ENCODE data around the gene HOXA13.

The HOXA13 gene

DNA sequence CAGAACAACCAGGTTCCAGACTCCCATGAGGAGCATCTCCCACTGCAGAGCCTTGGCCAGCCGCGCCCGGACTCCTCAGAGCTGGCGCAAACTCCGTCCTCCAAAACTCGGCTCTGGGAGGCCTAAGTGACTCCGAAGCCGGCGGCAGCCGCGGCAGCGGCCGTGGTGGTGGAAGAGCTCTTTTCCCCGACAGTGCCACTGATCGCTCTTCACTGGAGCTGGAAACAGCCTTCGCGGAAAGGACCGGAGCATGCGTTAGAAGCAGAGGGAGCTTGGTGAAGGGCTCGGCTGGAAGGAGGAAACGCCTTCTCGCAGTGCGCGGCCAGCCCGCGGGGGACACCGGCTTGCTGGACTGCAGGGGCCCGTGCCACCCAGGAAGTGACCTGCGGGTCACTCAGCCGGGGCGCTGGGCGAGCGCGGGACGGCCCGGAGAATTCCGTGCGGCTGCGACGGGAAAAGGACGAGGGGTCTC, 5.0 kb upstream of the HOXA13 start:
- no peak for DNase-seq (ENCODE audit: low read depth)
- no peak overlapping the region for H3K4me3 ChIP-seq (ENCODE audit: low read depth, low read length)
- TF ChIP-seq, protein P1, sequence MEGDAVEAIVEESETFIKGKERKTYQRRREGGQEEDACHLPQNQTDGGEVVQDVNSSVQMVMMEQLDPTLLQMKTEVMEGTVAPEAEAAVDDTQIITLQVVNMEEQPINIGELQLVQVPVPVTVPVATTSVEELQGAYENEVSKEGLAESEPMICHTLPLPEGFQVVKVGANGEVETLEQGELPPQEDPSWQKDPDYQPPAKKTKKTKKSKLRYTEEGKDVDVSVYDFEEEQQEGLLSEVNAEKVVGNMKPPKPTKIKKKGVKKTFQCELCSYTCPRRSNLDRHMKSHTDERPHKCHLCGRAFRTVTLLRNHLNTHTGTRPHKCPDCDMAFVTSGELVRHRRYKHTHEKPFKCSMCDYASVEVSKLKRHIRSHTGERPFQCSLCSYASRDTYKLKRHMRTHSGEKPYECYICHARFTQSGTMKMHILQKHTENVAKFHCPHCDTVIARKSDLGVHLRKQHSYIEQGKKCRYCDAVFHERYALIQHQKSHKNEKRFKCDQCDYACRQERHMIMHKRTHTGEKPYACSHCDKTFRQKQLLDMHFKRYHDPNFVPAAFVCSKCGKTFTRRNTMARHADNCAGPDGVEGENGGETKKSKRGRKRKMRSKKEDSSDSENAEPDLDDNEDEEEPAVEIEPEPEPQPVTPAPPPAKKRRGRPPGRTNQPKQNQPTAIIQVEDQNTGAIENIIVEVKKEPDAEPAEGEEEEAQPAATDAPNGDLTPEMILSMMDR (IDR thresholded peaks at IDR 0.05; ENCODE audit: low read depth, low read length, missing control alignments), result no peak

DNA sequence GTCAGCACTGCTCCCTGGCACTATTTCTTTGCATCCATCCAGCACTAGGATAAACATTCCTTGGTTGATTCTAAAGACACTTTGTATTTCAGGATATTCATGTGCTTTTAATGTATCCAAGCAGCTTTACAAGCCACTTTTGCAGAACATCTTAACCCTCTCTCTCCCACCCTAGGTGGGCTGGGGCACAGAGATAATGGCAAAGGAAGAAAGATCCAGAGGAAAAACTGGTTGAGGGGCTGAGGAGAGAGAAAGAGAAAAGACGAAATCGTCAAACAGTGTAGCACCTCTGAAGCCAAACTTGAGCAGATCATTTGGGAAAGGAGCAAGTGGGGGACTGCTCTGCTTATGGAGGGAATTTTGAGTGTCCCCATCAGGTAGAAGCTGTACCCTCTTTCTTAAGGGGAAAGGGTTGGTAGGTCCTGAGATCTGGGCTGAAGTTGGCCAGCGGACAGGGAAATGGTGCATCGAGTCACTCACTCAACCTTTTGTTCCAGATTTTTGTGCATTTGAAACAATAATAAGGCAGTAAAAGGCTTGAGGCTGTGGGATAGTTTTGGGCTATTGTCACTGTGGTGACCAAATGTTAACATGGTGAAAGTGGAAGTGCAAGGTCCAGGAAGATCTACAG, 4.2 kb upstream of the HOXA13 start:
- H3K4me3 ChIP-seq (ENCODE audit: low read depth, low read length), result no peak overlapping the region
- no peak for DNase-seq (ENCODE audit: low read depth)
- TF ChIP-seq, protein P1 (IDR thresholded peaks at IDR 0.05; ENCODE audit: low read depth, low read length, missing control alignments), result no peak

DNA sequence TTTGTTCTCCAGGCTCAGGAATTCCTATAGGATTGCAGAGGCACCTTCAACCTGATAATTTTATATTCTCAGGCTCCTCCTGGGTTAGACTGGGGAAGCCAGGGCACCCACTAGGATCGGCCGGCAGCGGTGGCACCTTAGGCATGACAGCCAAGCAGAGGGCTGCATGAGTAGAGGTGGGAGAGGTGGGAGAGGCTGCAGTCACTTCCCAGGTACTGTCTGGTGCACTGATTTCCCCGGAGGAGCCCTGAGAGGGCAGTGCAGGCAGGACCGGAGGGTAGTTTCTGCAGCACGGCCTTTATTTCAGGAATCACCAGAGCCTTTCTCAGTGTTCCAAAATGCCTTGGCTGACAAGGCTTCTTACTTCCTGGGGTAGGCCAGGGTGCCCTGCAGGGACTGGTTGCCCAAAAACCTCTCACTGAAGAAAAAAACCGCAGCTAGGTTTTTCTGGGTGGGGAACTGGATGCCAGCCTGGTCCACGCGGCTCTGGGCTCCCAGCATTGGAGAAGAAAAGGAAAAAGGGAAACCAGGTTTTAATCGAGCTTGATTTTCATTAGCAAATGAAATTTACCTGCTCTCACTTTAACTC, 3.6 kb upstream of the HOXA13 start:
- TF ChIP-seq, protein P1 (IDR thresholded peaks at IDR 0.05; ENCODE audit: low read depth, low read length, missing control alignments), result no peak
- no peak overlapping the region for H3K4me3 ChIP-seq (ENCODE audit: low read depth, low read length)
- no peak for DNase-seq (ENCODE audit: low read depth)

DNA sequence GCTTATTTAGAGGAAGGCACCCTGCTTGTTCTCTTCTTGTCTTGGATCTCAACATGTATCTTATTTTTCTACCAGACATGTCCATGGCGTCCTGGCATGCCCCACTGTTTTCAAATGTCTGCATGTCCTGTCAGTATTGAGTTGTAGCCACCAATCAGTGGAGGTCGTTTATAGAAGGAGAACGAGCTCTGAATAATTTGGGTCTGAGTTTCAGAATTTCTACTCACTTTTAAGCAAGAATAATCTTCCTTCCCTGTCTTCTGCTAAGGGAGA, 2.9 kb upstream of the HOXA13 start:
- DNase-seq (ENCODE audit: low read depth), result no peak
- TF ChIP-seq, protein P1 (IDR thresholded peaks at IDR 0.05; ENCODE audit: low read depth, low read length, missing control alignments), result no peak
- no peak overlapping the region for H3K4me3 ChIP-seq (ENCODE audit: low read depth, low read length)

DNA sequence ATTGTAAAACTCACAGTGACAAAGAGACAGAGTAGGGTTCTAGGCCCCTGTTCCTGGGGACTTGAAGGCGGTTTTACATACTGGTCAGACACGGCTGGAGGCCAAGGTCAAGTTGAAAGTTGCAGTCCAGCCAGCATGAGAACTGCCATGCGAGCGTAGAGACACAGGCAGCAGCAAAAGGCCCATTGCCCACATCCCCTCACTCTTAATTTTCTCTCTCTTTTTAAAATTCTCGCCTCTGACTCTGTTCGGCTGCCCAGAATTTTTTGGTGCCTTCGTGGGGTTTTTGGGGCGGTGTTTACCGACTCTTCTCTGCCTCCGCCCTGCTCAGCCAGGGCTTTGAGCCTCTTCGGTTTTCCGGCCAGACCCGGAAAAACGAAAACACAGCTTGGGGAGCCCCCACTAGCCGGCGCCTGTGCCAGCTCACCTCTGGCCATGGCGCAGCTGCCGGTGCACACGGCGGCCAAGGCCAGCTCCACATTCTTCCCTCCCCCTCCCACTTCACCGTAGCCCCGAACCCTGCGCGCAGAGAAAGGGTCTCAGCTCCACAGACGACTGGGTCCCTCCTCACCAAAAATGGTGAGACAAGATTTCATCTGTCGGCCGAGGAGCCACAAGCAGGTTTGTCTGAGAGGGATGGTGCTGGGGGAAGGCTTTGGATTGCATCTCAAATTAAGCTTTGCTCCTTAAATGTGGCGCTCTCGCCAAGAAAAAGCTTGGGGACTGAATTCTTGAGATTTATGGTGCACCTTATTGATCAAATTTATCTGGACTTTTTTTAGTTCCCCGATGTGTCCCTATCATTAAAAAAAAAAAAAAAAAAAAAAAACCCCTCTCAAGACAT, 2.3 kb upstream of the HOXA13 start:
- H3K4me3 ChIP-seq (ENCODE audit: low read depth, low read length), result no peak overlapping the region

DNA sequence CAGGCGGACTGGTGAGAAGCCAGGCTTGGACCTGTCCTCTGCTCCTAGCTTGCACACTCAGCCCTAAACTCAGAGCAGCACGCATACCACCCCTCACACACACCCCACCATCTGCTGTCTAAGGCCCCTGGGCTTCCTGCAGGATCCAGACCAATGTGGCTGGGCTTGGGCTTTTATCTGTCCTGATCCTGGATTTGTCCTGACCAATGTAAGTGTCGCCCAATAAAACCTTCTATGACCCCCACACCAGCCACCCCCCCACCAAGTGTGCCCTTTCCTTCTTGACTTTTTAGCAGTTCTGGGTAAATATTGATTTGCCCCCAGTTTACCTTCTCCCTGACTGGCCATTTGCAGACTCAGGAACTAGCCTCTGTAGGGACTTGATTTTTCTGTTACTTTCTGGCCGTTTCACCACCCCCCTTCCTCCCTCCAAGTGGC, 1.7 kb upstream of the HOXA13 start:
- TF ChIP-seq, protein P1 (IDR thresholded peaks at IDR 0.05; ENCODE audit: low read depth, low read length, missing control alignments), result no peak
- DNase-seq (ENCODE audit: low read depth), result no peak
- H3K4me3 ChIP-seq (ENCODE audit: low read depth, low read length), result no peak overlapping the region

More for the DNA sequence above, 2.3 kb upstream of the HOXA13 start:
- TF ChIP-seq, protein P1 (IDR thresholded peaks at IDR 0.05; ENCODE audit: low read depth, low read length, missing control alignments), result no peak
- no peak for DNase-seq (ENCODE audit: low read depth)

Measured in GM12864 (cell line).